IMR-90 (cell line): ENCODE data around the gene SLC26A8. TPM values are rescaled to one million over a fixed set of nuclear protein-coding genes. Genes with fewer than 3 reads are reported as not detected.

ENCODE experiments used
- ATAC-seq: fragments of 200-7000 bp; cut with Tn5 transposase; 2 replicates; pipeline ENCODE4 v1.9.1; 2020; ENCODE audit warnings: low read depth, mild to moderate bottlenecking, moderate library complexity
- BruUV-seq: library from RNA; stranded (reverse); fragments of 400-500 nt; replicated peaks from 2 replicates; lab custom pipeline; 2021; lab: Mats Ljungman, UMichigan
- CTCF ChIA-PET: fragments of 300-600 bp; formaldehyde crosslinking; extraction: SDS; loops from one replicate; lab custom pipeline; 2021; ENCODE audit warnings: antibody characterized with exemption; lab: Yijun Ruan, JAX
- POLR2A ChIA-PET: fragments of 300-600 bp; sonication (Branson Sonifier 250); formaldehyde crosslinking; loops from one replicate; lab custom pipeline; 2022; ENCODE audit warnings: antibody characterized with exemption; ENCODE audit not compliant: unreplicated experiment; lab: Charles Lee
- DNase-seq: peaks from one replicate; pipeline ENCODE4 v3.0.0; 2013
- H2AFZ ChIP-seq: replicated peaks from 2 replicates; pipeline ENCODE3; 2013; ENCODE audit warnings: low read length, mild to moderate bottlenecking; ENCODE audit not compliant: poor library complexity
- H2AK5ac ChIP-seq: 2 replicates; pipeline ENCODE4 v1.6.1; 2013; ENCODE audit warnings: low read depth, low read length, inconsistent platforms
- H2AK9ac ChIP-seq: replicated peaks from 2 replicates; pipeline ENCODE3; 2013; ENCODE audit warnings: mild to moderate bottlenecking, low read depth, low read length, moderate library complexity; ENCODE audit not compliant: poor library complexity
- H2BK120ac ChIP-seq: 2 replicates; pipeline ENCODE4 v1.6.1; 2013; ENCODE audit warnings: low read depth, low read length, inconsistent platforms
- H2BK15ac ChIP-seq: 3 replicates; pipeline ENCODE4 v1.6.1; 2013; ENCODE audit warnings: low read depth, low read length, inconsistent platforms
- H2BK20ac ChIP-seq: 2 replicates; pipeline ENCODE4 v1.6.1; 2013; ENCODE audit warnings: low read depth, mild to moderate bottlenecking, inconsistent platforms, low read length, moderate library complexity
- H2BK5ac ChIP-seq: 2 replicates; pipeline ENCODE4 v1.6.1; 2013; ENCODE audit warnings: mild to moderate bottlenecking, low read depth, low read length, inconsistent platforms; ENCODE audit not compliant: poor library complexity, severe bottlenecking
- H3K14ac ChIP-seq: replicated peaks from 2 replicates; pipeline ENCODE4 v1.6.1; 2013; ENCODE audit warnings: low read depth, low read length, inconsistent platforms
- H3K18ac ChIP-seq: 2 replicates; pipeline ENCODE4 v1.6.1; 2013; ENCODE audit warnings: low read depth, low read length, control low read depth
- H3K23ac ChIP-seq: 2 replicates; pipeline ENCODE4 v1.6.1; 2013; ENCODE audit warnings: low read depth, low read length, inconsistent platforms
- H3K27ac ChIP-seq: 2 replicates; pipeline ENCODE4 v1.5.1; 2013; ENCODE audit warnings: mild to moderate bottlenecking, control low read depth, low read length; ENCODE audit not compliant: insufficient read depth
- H3K27me3 ChIP-seq: 2 replicates; pipeline ENCODE4 v1.6.1; 2013; ENCODE audit warnings: low read length; ENCODE audit not compliant: control insufficient read depth, insufficient read depth
- H3K36me3 ChIP-seq: 2 replicates; pipeline ENCODE4 v1.6.1; 2013; ENCODE audit warnings: low read length, mixed read lengths; ENCODE audit not compliant: control insufficient read depth, insufficient read depth
- H3K4ac ChIP-seq: 2 replicates; pipeline ENCODE4 v1.6.1; 2013; ENCODE audit warnings: low read depth, low read length, inconsistent platforms
- H3K4me1 ChIP-seq: 2 replicates; pipeline ENCODE4 v1.6.1; 2013; ENCODE audit warnings: low read length, mixed read lengths; ENCODE audit not compliant: control insufficient read depth, insufficient read depth
- H3K4me2 ChIP-seq: 2 replicates; pipeline ENCODE4 v1.6.1; 2013; ENCODE audit warnings: low read depth, mild to moderate bottlenecking, control low read depth, low read length, moderate library complexity
- H3K4me3 ChIP-seq: 2 replicates; pipeline ENCODE4 v1.5.1; 2013; ENCODE audit warnings: low read depth, mild to moderate bottlenecking, control low read depth, low read length, moderate library complexity; ENCODE audit not compliant: insufficient read depth
- H3K56ac ChIP-seq: 2 replicates; pipeline ENCODE4 v1.6.1; 2013; ENCODE audit warnings: low read length, inconsistent platforms; ENCODE audit not compliant: insufficient read depth; ENCODE audit errors: extremely low read depth
- H3K79me1 ChIP-seq, 2 experiments: 2 replicates each; pipeline ENCODE4 v1.6.1; 2013; ENCODE audit warnings: low read length in 2 of 2, inconsistent platforms in 1 of 2, low read depth in 1 of 2
- H3K9ac ChIP-seq: 2 replicates; pipeline ENCODE4 v1.6.1; 2013; ENCODE audit warnings: low read depth, low read length, control low read depth
- H3K9me1 ChIP-seq: 2 replicates; pipeline ENCODE4 v1.6.1; 2013; ENCODE audit warnings: low read length, inconsistent platforms; ENCODE audit not compliant: insufficient read depth
- H3K9me3 ChIP-seq: 2 replicates; pipeline ENCODE4 v1.6.1; 2013; ENCODE audit warnings: low read length; ENCODE audit not compliant: control insufficient read depth, insufficient read depth
- H4K20me1 ChIP-seq: 2 replicates; pipeline ENCODE4 v1.6.1; 2013; ENCODE audit warnings: low read length, inconsistent platforms; ENCODE audit not compliant: insufficient read depth
- H4K5ac ChIP-seq: 2 replicates; pipeline ENCODE4 v1.6.1; 2013; ENCODE audit warnings: mild to moderate bottlenecking, low read depth, low read length, control low read depth
- H4K8ac ChIP-seq, 2 experiments: 2 replicates each; pipeline ENCODE4 v1.6.1; 2013; ENCODE audit warnings: low read depth in 2 of 2, low read length in 2 of 2, control low read depth in 1 of 2, inconsistent platforms in 1 of 2
- H4K91ac ChIP-seq: 2 replicates; pipeline ENCODE4 v1.6.1; 2013; ENCODE audit warnings: low read depth, low read length, inconsistent platforms; ENCODE audit not compliant: insufficient read depth
- BHLHE40 ChIP-seq: fragments of 150-350 bp; IDR thresholded peaks from 2 replicates; pipeline ENCODE4 v1.6.1; 2016; ENCODE audit warnings: mild to moderate bottlenecking, low read depth, low read length
- CEBPB ChIP-seq: IDR thresholded peaks from 2 replicates; pipeline ENCODE4 v1.6.1; 2012; ENCODE audit warnings: low read depth, low read length, improper control_type of control experiment
- CHD1 ChIP-seq: IDR thresholded peaks from 2 replicates; pipeline ENCODE4 v1.6.1; 2012; ENCODE audit warnings: low read depth, low read length, improper control_type of control experiment
- CTCF ChIP-seq: conservative IDR thresholded peaks from 2 replicates; pipeline ENCODE4 v1.5.1; 2012; ENCODE audit warnings: mild to moderate bottlenecking, low read depth, low read length, improper control_type of control experiment
- ELK1 ChIP-seq: fragments of 150-350 bp; IDR thresholded peaks from 2 replicates; pipeline ENCODE4 v1.6.1; 2016; ENCODE audit warnings: low read depth, mild to moderate bottlenecking, low read length, moderate library complexity, borderline replicate concordance
- FOS ChIP-seq: fragments of 150-350 bp; IDR thresholded peaks from 2 replicates; pipeline ENCODE4 v1.6.1; 2016; ENCODE audit warnings: low read depth, low read length
- MAFK ChIP-seq: IDR thresholded peaks from 2 replicates; pipeline ENCODE4 v1.6.1; 2012; ENCODE audit warnings: low read depth, low read length, improper control_type of control experiment
- MAZ ChIP-seq: IDR thresholded peaks from 2 replicates; pipeline ENCODE4 v1.6.1; 2012; ENCODE audit warnings: low read depth, mild to moderate bottlenecking, low read length, improper control_type of control experiment, moderate library complexity, borderline replicate concordance
- MXI1 ChIP-seq: IDR thresholded peaks from 2 replicates; pipeline ENCODE4 v1.6.1; 2012; ENCODE audit warnings: low read depth, mild to moderate bottlenecking, low read length, moderate library complexity, borderline replicate concordance
- NFE2L2 ChIP-seq: fragments of 150-350 bp; IDR thresholded peaks from 2 replicates; pipeline ENCODE4 v1.6.1; 2016; ENCODE audit warnings: low read depth, mild to moderate bottlenecking, low read length
- POLR2A ChIP-seq: IDR thresholded peaks from 2 replicates; pipeline ENCODE4 v1.6.1; 2012; ENCODE audit warnings: mild to moderate bottlenecking, low read depth, low read length
- RAD21 ChIP-seq: IDR thresholded peaks from 2 replicates; pipeline ENCODE4 v1.6.1; 2012; ENCODE audit warnings: low read length, improper control_type of control experiment
- RCOR1 ChIP-seq: IDR thresholded peaks from 2 replicates; pipeline ENCODE4 v1.6.1; 2012; ENCODE audit warnings: mild to moderate bottlenecking, low read length, improper control_type of control experiment; ENCODE audit not compliant: insufficient replicate concordance
- RFX5 ChIP-seq: IDR thresholded peaks from 2 replicates; pipeline ENCODE4 v1.8.0; 2012; ENCODE audit warnings: low read depth, mild to moderate bottlenecking, low read length, moderate library complexity
- SMC3 ChIP-seq: fragments of 150-350 bp; IDR thresholded peaks from 2 replicates; pipeline ENCODE4 v1.6.1; 2016; ENCODE audit warnings: low read depth, mild to moderate bottlenecking, antibody characterized with exemption, low read length, moderate library complexity
- WGBS, 2 experiments: methylation state at CpG; one replicate each; pipeline versions ENCODE4 v1.1.5 to v1.1.7; 2013; ENCODE audit warnings: missing lambda C conversion rate in 2 of 2; ENCODE audit not compliant: insufficient read length in 1 of 2; ENCODE audit errors: extremely low coverage in 2 of 2; 5-methylcytosine and 5-hydroxymethylcytosine counted together
- dilution Hi-C: fragments of 300-500 bp; cut with HindIII; formaldehyde crosslinking; loops from one replicate; pipeline ENCODE4 v1.14.3; 2018; ENCODE audit warnings: low sequenced_read_pairs; ENCODE audit not compliant: unreplicated experiment
- in situ Hi-C: fragments of 300-500 bp; cut with MboI; formaldehyde crosslinking; loops from 3 replicates; pipeline ENCODE4 v1.14.3; 2019; ENCODE audit warnings: low sequenced_read_pairs, inconsistent platforms, mixed read lengths
- intact Hi-C: fragments of 100-400 bp; cut with micrococcal nuclease; formaldehyde crosslinking; loops from 2 replicates; pipeline ENCODE4 v1.10.0; 2022
- polyA plus RNA-seq, 3 experiments: library from polyadenylated mRNA; depleted of rRNA; stranded (reverse); fragments of >200 nt; gene quantifications; 2 replicates each; pipeline ENCODE4 v1.2.3, GENCODE V29; 2012; ENCODE audit warnings: low replicate concordance in 1 of 3
- total RNA-seq: library from RNA; depleted of rRNA; stranded (reverse); fragments of >200 nt; gene quantifications from 2 replicates; pipeline ENCODE4 v1.2.3, GENCODE V29; 2012
- TF ChIP-seq, protein P1 (sequence below): fragments of 150-350 bp; IDR thresholded peaks from 2 replicates; pipeline ENCODE4 v1.6.1; 2017; ENCODE audit warnings: mild to moderate bottlenecking, antibody characterized with exemption, low read length, low read depth

SLC26A8 gene
- total and polyA plus RNA-seq, 2 of the 4 experiments (the other 2 are of a cell fraction), result 0.07 TPM; not detected in 1

DNA sequence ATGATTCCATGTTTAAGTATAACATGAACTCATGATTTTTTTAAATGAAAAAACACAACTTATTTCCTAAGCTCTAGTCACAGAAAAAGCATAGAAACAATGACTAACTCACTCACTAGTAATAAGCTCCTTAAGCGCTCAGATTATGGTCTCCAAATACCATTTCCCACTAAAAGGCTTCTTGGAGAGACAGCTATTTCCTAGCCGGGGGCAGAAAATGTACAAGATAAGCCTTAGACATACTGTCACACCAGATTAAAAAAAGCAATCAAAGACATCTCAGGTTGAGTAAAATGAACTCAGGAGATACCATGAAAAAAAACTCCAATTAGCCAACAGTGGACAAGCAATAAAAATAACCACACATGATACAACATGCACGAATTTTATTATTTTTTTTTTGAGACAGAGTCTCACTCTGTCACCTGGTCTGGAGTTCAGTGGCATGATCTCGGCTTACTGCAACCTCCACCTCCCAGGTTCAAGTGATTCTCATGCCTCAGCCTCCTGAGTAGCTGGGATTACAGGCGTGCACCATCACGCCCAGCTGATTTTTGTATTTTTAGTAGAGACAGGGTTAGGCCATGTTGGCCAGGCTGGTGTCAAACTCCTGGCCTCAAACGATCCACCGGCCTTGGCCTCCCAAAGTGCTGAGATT lies 118.5 kb downstream of the SLC26A8 start:
- Histone ChIP-seq H3K27me3 (no peaks in the 10 kb centered on the region), H2BK20ac (no peak overlapping the region), H3K56ac (no peak overlapping the region), H3K27ac (no peak overlapping the region), H2BK15ac (no peak overlapping the region), H3K9ac (no peak overlapping the region), H3K4me1 (peaks cover 5% of the 10 kb centered on the region), H3K36me3 (peaks cover 13% of the 10 kb centered on the region), H3K79me1 (peaks cover 36 to 77% of the 10 kb centered on the region in 2 experiments), H2BK5ac (no peak overlapping the region), H4K91ac (no peak overlapping the region), H3K18ac (no peak overlapping the region), H3K14ac (no peak overlapping the region), H2BK120ac (no peak overlapping the region), H2AK9ac (no peak overlapping the region), H3K4me3 (no peak overlapping the region), H2AFZ (no peak overlapping the region), H3K4me2 (no peak overlapping the region), H4K5ac (no peak overlapping the region), H3K9me3 (peaks cover 2% of the 10 kb centered on the region; the same call in 1 of the 2 replicates), H3K23ac (no peak overlapping the region), H3K4ac (no peak overlapping the region), H3K9me1 (peaks cover 3% of the 10 kb centered on the region; the same call in 1 of the 2 replicates), H4K20me1 (peaks cover 7% of the 10 kb centered on the region; the same call in 1 of the 2 replicates), H2AK5ac (no peak overlapping the region), H4K8ac (no peak overlapping the region)
- ChIA-PET CTCF (interaction anchor here (0.6 kb wide), 1 partner anchor 998 kb away, joined by 3 read pairs; no protein-coding TSS in a partner anchor), POLR2A (no interaction called here)
- 83% methylated on average over 1 of the region's 8 CpGs; no CpG with 5 or more reads in 1 of the 2 experiments for WGBS, 2 experiments
- no peak for ATAC-seq
- BruUV-seq, result no TSS peak
- dilution Hi-C loops, result no loop called here
- intact Hi-C loops, result no loop called here
- peak; percentile 35 for DNase-seq
- TF ChIP-seq FOS, result no peak
- TF ChIP-seq CEBPB, result no peak
- no peak for TF ChIP-seq CHD1
- no peak for TF ChIP-seq ELK1
- TF ChIP-seq MXI1, result no peak
- no peak for TF ChIP-seq CTCF
- no peak for TF ChIP-seq RFX5
- TF ChIP-seq MAFK, result no peak
- TF ChIP-seq POLR2A, result no peak
- TF ChIP-seq MAZ, result no peak
- no peak for TF ChIP-seq NFE2L2
- TF ChIP-seq BHLHE40, result no peak
- no peak for TF ChIP-seq SMC3
- no peak for TF ChIP-seq RAD21
- TF ChIP-seq, protein P1, sequence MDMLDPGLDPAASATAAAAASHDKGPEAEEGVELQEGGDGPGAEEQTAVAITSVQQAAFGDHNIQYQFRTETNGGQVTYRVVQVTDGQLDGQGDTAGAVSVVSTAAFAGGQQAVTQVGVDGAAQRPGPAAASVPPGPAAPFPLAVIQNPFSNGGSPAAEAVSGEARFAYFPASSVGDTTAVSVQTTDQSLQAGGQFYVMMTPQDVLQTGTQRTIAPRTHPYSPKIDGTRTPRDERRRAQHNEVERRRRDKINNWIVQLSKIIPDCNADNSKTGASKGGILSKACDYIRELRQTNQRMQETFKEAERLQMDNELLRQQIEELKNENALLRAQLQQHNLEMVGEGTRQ, result no peak
- TF ChIP-seq RCOR1, result no peak
- in situ Hi-C loops, result no loop called here
